HEK293 (cell line): Measurements from ENCODE around the gene CFAP43.

Experiments
- CTCF ChIP-seq: fragments of 450-650 bp; formaldehyde crosslinking; IDR thresholded peaks from 2 replicates; pipeline ENCODE4 v1.5.1; 2016; ENCODE audit warnings: missing biosample characterization, missing genetic modification characterization
- PRDM2 ChIP-seq: fragments of 450-650 bp; formaldehyde crosslinking; IDR thresholded peaks from 2 replicates; pipeline ENCODE4 v1.5.1; 2016; ENCODE audit warnings: missing biosample characterization, missing genetic modification characterization, borderline replicate concordance
- PRDM4 ChIP-seq: fragments of 450-650 bp; formaldehyde crosslinking; IDR thresholded peaks from 2 replicates; pipeline ENCODE4 v1.5.1; 2017; ENCODE audit warnings: missing biosample characterization, missing genetic modification characterization
- SP2 ChIP-seq: fragments of 450-650 bp; formaldehyde crosslinking; IDR thresholded peaks from 2 replicates; pipeline ENCODE4 v1.5.1; 2016; ENCODE audit warnings: missing biosample characterization, missing genetic modification characterization
- ZNF121 ChIP-seq: fragments of 450-650 bp; formaldehyde crosslinking; IDR thresholded peaks from 2 replicates; pipeline ENCODE4 v1.5.1; 2016; ENCODE audit warnings: missing biosample characterization, missing genetic modification characterization
- ZNF174 ChIP-seq: fragments of 450-650 bp; formaldehyde crosslinking; IDR thresholded peaks from 2 replicates; pipeline ENCODE4 v1.5.0; 2017; ENCODE audit warnings: missing biosample characterization, mild to moderate bottlenecking, missing genetic modification characterization
- ZNF274 ChIP-seq, 2 experiments: fragments of 200-500 bp in 1 of 2; fragments of 450-650 bp in 1 of 2; sonication (Bioruptor generic) in 1 of 2; formaldehyde crosslinking in 1 of 2; IDR thresholded peaks; 2 replicates each; pipeline versions ENCODE4 v1.5.1 to v1.6.1; 2014 to 2016; ENCODE audit warnings: borderline replicate concordance in 1 of 2, inconsistent platforms in 1 of 2, low read length in 1 of 2, missing biosample characterization in 1 of 2, missing genetic modification characterization in 1 of 2

- TF ChIP-seq ZNF174 (tag by site-specific recombination) (no peak), SP2 (tag by site-specific recombination) (no peak), PRDM2 (no peak), PRDM4 (tag by site-specific recombination) (no peak), CTCF (tag by site-specific recombination) (no peak), ZNF121 (tag by site-specific recombination) (no peak), ZNF274 (IDR thresholded peaks at IDR 0.05; ENCODE audit: low read length) (no peak), ZNF274 (tag by site-specific recombination; IDR thresholded peaks at IDR 0.05; ENCODE audit: borderline replicate concordance) (no peak)
Measured at GRCh38 chr10:104104418-104104817, 127.7 kb downstream of the CFAP43 start.
